Uterus (tissue), 2 donors: ENCODE measurements around the gene PPM1A.

Experiments
- CTCF ChIP-seq, 4 experiments: fragments of 200-600 bp in 2 of 4; fragments of 450-650 bp in 2 of 4; sonication (generic) in 2 of 4; IDR thresholded peaks; one replicate each; pipeline ENCODE4 v1.5.1; 2016 to 2019; ENCODE audit warnings: antibody characterized with exemption in 4 of 4, mild to moderate bottlenecking in 2 of 4, moderate library complexity in 1 of 4
- POLR2A ChIP-seq, 2 donors: fragments of 450-650 bp; IDR thresholded peaks; one replicate each; pipeline ENCODE4 v1.6.1; 2016; ENCODE audit warnings: antibody characterized with exemption in 2 of 2, mild to moderate bottlenecking in 1 of 2, moderate library complexity in 1 of 2

- TF ChIP-seq CTCF (IDR thresholded peaks at IDR 0.05) = no peak
- TF ChIP-seq POLR2A (IDR thresholded peaks at IDR 0.05) = no peak
Measured at GRCh38 chr14:60238955-60239354, 10.1 kb upstream of the PPM1A start.
